H1 (cell line): ENCODE measurements around the gene ACACB. TPM values are rescaled to one million over a fixed set of nuclear protein-coding genes. Genes with fewer than 3 reads are reported as not detected.

Source experiments
- CTCF ChIA-PET: fragments of 300-600 bp; sonication (Branson Sonifier 250); formaldehyde crosslinking; loops from one replicate; lab custom pipeline; 2021; ENCODE audit not compliant: partially characterized antibody; lab: Charles Lee
- POLR2A ChIA-PET: fragments of 300-600 bp; sonication (Branson Sonifier 250); formaldehyde crosslinking; loops from one replicate; lab custom pipeline; 2021; ENCODE audit warnings: inconsistent platforms; ENCODE audit not compliant: partially characterized antibody; lab: Charles Lee
- DNase-seq, 2 experiments: peaks; one replicate each; pipeline versions ENCODE4 v3.0.0 to v3.0.0-alpha.2; 2010 to 2022; ENCODE audit warnings: low spot score in 2 of 2, low read depth in 1 of 2, mixed read lengths in 1 of 2
- FAIRE-seq: peaks from 2 replicates; lab custom pipeline; 2011; peaks lifted over from hg19 to GRCh38; lab: Jason Lieb, UNC
- H2AFZ ChIP-seq: 2 replicates; pipeline ENCODE4 v1.8.1; 2012; ENCODE audit warnings: low read length, inconsistent platforms
- H2AK5ac ChIP-seq: 2 replicates; pipeline ENCODE4 v1.6.1; 2013; ENCODE audit warnings: low read depth, low read length
- H2BK120ac ChIP-seq: replicated peaks from 2 replicates; pipeline ENCODE3; 2013; ENCODE audit warnings: low read depth, low read length, inconsistent platforms
- H2BK12ac ChIP-seq: 2 replicates; pipeline ENCODE4 v1.6.1; 2013; ENCODE audit warnings: low read depth, low read length
- H2BK15ac ChIP-seq: 2 replicates; pipeline ENCODE4 v1.6.1; 2013; ENCODE audit warnings: low read length
- H2BK20ac ChIP-seq: 2 replicates; pipeline ENCODE4 v1.6.1; 2013; ENCODE audit warnings: low read length
- H2BK5ac ChIP-seq: 2 replicates; pipeline ENCODE4 v1.6.1; 2013; ENCODE audit warnings: low read depth, low read length
- H3K14ac ChIP-seq: 2 replicates; pipeline ENCODE4 v1.6.1; 2013; ENCODE audit warnings: inconsistent platforms; ENCODE audit not compliant: insufficient read length
- H3K18ac ChIP-seq: 2 replicates; pipeline ENCODE4 v1.6.1; 2013; ENCODE audit warnings: low read length; ENCODE audit errors: extremely low read depth
- H3K23ac ChIP-seq: 2 replicates; pipeline ENCODE4 v1.6.1; 2013; ENCODE audit warnings: inconsistent platforms; ENCODE audit not compliant: insufficient read length
- H3K23me2 ChIP-seq: 2 replicates; pipeline ENCODE4 v1.6.1; 2013; ENCODE audit warnings: low read depth, low read length
- H3K27ac ChIP-seq: 2 replicates; pipeline ENCODE4 v1.6.1; 2011; ENCODE audit warnings: low read depth, low read length, inconsistent platforms
- H3K27me3 ChIP-seq, 4 experiments: replicated peaks in 1 of 4; 1 replicate in 1 of 4; 2 replicates in 3 of 4; pipeline versions ENCODE4 v1.6.1 to v1.8.1; 2011 to 2013; ENCODE audit warnings: low read length in 3 of 4, mild to moderate bottlenecking in 3 of 4, inconsistent platforms in 2 of 4, mixed read lengths in 2 of 4, moderate library complexity in 1 of 4; ENCODE audit not compliant: control insufficient read depth in 3 of 4, insufficient read depth in 3 of 4; ENCODE audit errors: extremely low read depth in 1 of 4
- H3K36me3 ChIP-seq, 4 experiments: 2 replicates each; pipeline versions ENCODE4 v1.6.1 to v1.8.1; 2011 to 2013; ENCODE audit warnings: mild to moderate bottlenecking in 4 of 4, low read length in 3 of 4, moderate library complexity in 2 of 4, control low read depth in 1 of 4, inconsistent platforms in 1 of 4; ENCODE audit not compliant: insufficient read depth in 4 of 4, control insufficient read depth in 2 of 4
- H3K4ac ChIP-seq: replicated peaks from 2 replicates; pipeline ENCODE3; 2013; ENCODE audit warnings: low read length, low read depth, mixed read lengths, inconsistent platforms; ENCODE audit not compliant: insufficient read length
- H3K4me1 ChIP-seq, 4 experiments: replicated peaks in 1 of 4; 1 replicate in 1 of 4; 2 replicates in 3 of 4; pipeline versions ENCODE4 v1.6.1 to v1.8.1; 2011 to 2013; ENCODE audit warnings: low read length in 3 of 4, inconsistent platforms in 2 of 4, mixed read lengths in 1 of 4; ENCODE audit not compliant: insufficient read depth in 4 of 4, control insufficient read depth in 3 of 4
- H3K4me2 ChIP-seq, 2 experiments: 2 replicates each; pipeline versions ENCODE4 v1.6.1 to v1.8.1; 2011 to 2013; ENCODE audit warnings: low read depth in 2 of 2, low read length in 2 of 2, control low read depth in 1 of 2, inconsistent platforms in 1 of 2, mild to moderate bottlenecking in 1 of 2; ENCODE audit not compliant: insufficient read depth in 1 of 2
- H3K4me3 ChIP-seq, 4 experiments: fragments of 200-600, 300-600 bp in 1 of 4; sonication (generic), shearing (Covaris generic), sonication (Bioruptor Twin) in 1 of 4; 2 replicates each; pipeline versions ENCODE4 v1.5.1 to v1.8.1; 2011 to 2016; ENCODE audit warnings: low read length in 4 of 4, low read depth in 3 of 4, control low read depth in 2 of 4, inconsistent platforms in 2 of 4, mild to moderate bottlenecking in 2 of 4, mixed read lengths in 1 of 4, moderate library complexity in 1 of 4; ENCODE audit not compliant: insufficient read depth in 2 of 4; ENCODE audit errors: extremely low read depth in 1 of 4
- H3K56ac ChIP-seq: replicated peaks from 2 replicates; pipeline ENCODE3; 2013; ENCODE audit warnings: low read depth, mild to moderate bottlenecking, mixed read lengths, low read length, inconsistent platforms; ENCODE audit not compliant: insufficient read length
- H3K79me1 ChIP-seq: 2 replicates; pipeline ENCODE4 v1.6.1; 2013; ENCODE audit warnings: low read depth, low read length, control low read depth
- H3K79me2 ChIP-seq, 2 experiments: 2 replicates each; pipeline versions ENCODE4 v1.6.1 to v1.8.1; 2012 to 2013; ENCODE audit warnings: low read length in 2 of 2, mild to moderate bottlenecking in 2 of 2, inconsistent platforms in 1 of 2; ENCODE audit not compliant: insufficient read depth in 2 of 2, control insufficient read depth in 1 of 2
- H3K9ac ChIP-seq, 4 experiments: replicated peaks in 1 of 4; 1 replicate in 1 of 4; 2 replicates in 3 of 4; pipeline versions ENCODE4 v1.6.1 to v1.8.1; 2011 to 2013; ENCODE audit warnings: low read depth in 3 of 4, low read length in 3 of 4, control low read depth in 2 of 4, mild to moderate bottlenecking in 2 of 4, moderate library complexity in 2 of 4, inconsistent platforms in 1 of 4; ENCODE audit errors: extremely low read depth in 1 of 4
- H3K9me3 ChIP-seq, 2 experiments: 2 replicates each; pipeline versions ENCODE4 v1.6.1 to v1.8.1; 2012 to 2013; ENCODE audit warnings: mild to moderate bottlenecking in 2 of 2, moderate library complexity in 2 of 2, control low read depth in 1 of 2, inconsistent platforms in 1 of 2, low read depth in 1 of 2, low read length in 1 of 2, mixed read lengths in 1 of 2; ENCODE audit not compliant: insufficient read depth in 2 of 2
- H4K20me1 ChIP-seq, 2 experiments: replicated peaks in 1 of 2; 2 replicates each; pipeline versions ENCODE3 to v1.8.1; 2011 to 2013; ENCODE audit warnings: inconsistent platforms in 2 of 2, low read length in 2 of 2, mild to moderate bottlenecking in 1 of 2; ENCODE audit not compliant: insufficient read depth in 2 of 2, control insufficient read depth in 1 of 2
- H4K5ac ChIP-seq: 2 replicates; pipeline ENCODE4 v1.6.1; 2013; ENCODE audit warnings: low read length, low read depth, mixed read lengths, inconsistent platforms; ENCODE audit not compliant: insufficient read length
- H4K8ac ChIP-seq: 2 replicates; pipeline ENCODE4 v1.8.0; 2013; ENCODE audit warnings: mild to moderate bottlenecking, moderate library complexity, low read length, inconsistent platforms; ENCODE audit not compliant: insufficient read depth; ENCODE audit errors: extremely low read depth
- H4K91ac ChIP-seq: replicated peaks from 2 replicates; pipeline ENCODE3; 2013; ENCODE audit warnings: low read length, mixed read lengths, inconsistent platforms; ENCODE audit not compliant: insufficient read length
- BRCA1 ChIP-seq: IDR thresholded peaks from 2 replicates; pipeline ENCODE4 v1.6.1; 2012; ENCODE audit warnings: low read depth, low read length, improper control_type of control experiment
- CBX5 ChIP-seq: fragments of 300-800, 300-1000 bp; sonication (generic); IDR thresholded peaks from 2 replicates; pipeline ENCODE4 v1.7.1; 2016; ENCODE audit warnings: antibody characterized with exemption, low read length, low read depth
- CEBPB ChIP-seq: IDR thresholded peaks from 2 replicates; pipeline ENCODE4 v1.6.1; 2012; ENCODE audit warnings: low read depth, low read length
- CHD1 ChIP-seq: IDR thresholded peaks from 2 replicates; pipeline ENCODE4 v1.6.1; 2012; ENCODE audit warnings: low read depth, low read length, improper control_type of control experiment
- EGR1 ChIP-seq: IDR thresholded peaks from 2 replicates; pipeline ENCODE4 v1.6.1; 2011; ENCODE audit warnings: low read depth, low read length, borderline replicate concordance
- KDM1A ChIP-seq: fragments of 200-600, 300-600 bp; sonication (generic); IDR thresholded peaks from 2 replicates; pipeline ENCODE4 v1.7.1; 2016; ENCODE audit warnings: mild to moderate bottlenecking, low read length, borderline replicate concordance
- KDM4A ChIP-seq: IDR thresholded peaks from one replicate; pipeline ENCODE4 v1.7.1; 2012; ENCODE audit warnings: low read depth, mild to moderate bottlenecking, moderate library complexity, low read length, inconsistent platforms; ENCODE audit not compliant: severe bottlenecking
- PHF8 ChIP-seq: fragments of 200-600 bp; sonication (generic); conservative IDR thresholded peaks from 2 replicates; pipeline ENCODE4 v1.7.1; 2012; ENCODE audit warnings: low read depth, mild to moderate bottlenecking, inconsistent platforms, low read length, moderate library complexity
- SAP30 ChIP-seq: fragments of 300-600 bp; sonication (generic); IDR thresholded peaks from 2 replicates; pipeline ENCODE4 v1.7.1; 2012; ENCODE audit warnings: low read length, moderate library complexity, mild to moderate bottlenecking, inconsistent platforms; ENCODE audit not compliant: insufficient read depth, insufficient replicate concordance
- SUZ12 ChIP-seq: fragments of 200-600 bp; sonication (generic); IDR thresholded peaks from 2 replicates; pipeline ENCODE4 v1.6.1; 2012; ENCODE audit warnings: mild to moderate bottlenecking, inconsistent platforms, low read length, moderate library complexity, mixed read lengths
- WGBS, 2 experiments: shearing (Covaris generic) in 1 of 2; methylation state at CpG; one replicate each; pipeline versions ENCODE4 v1.1.6 to v1.1.7; 2013 to 2015; ENCODE audit warnings: low lambda C conversion rate in 2 of 2, mixed read lengths in 2 of 2, inconsistent platforms in 1 of 2, low coverage in 1 of 2, missing lambda C conversion rate in 1 of 2; ENCODE audit not compliant: insufficient replicate concordance in 2 of 2, insufficient coverage in 1 of 2, insufficient read length in 1 of 2; ENCODE audit errors: extremely low coverage in 1 of 2, missing lambda C conversion rate in 1 of 2; 5-methylcytosine and 5-hydroxymethylcytosine counted together
- polyA plus RNA-seq, 7 experiments: library from polyadenylated mRNA; depleted of rRNA in 3 of 7; stranded (reverse) in 5 of 7; unstranded in 2 of 7; fragments of >200 nt in 5 of 7; fragments of 200-250 nt in 2 of 7; gene quantifications; 1 replicate in 5 of 7; 2 replicates in 1 of 7; 4 replicates in 1 of 7; pipeline versions ENCODE4 v1.2.1 to v1.2.3, GENCODE V29; 2011 to 2013; ENCODE audit warnings: missing spikeins in 2 of 7, mixed read lengths in 2 of 7
- total RNA-seq: library from RNA; stranded (reverse); fragmentation: NEBNext Ultra II Directional; extraction: Animal tissue kit (Norgen Biotek cat#: 25700); gene quantifications from 2 replicates; pipeline ENCODE4 v1.2.1, GENCODE V29; 2021

The ACACB gene
- total and polyA plus RNA-seq, 2 of the 8 experiments (the other 6 are each of a cell fraction or from before 2014, with no cell fraction given): 5.8 to 15.3 TPM

DNA sequence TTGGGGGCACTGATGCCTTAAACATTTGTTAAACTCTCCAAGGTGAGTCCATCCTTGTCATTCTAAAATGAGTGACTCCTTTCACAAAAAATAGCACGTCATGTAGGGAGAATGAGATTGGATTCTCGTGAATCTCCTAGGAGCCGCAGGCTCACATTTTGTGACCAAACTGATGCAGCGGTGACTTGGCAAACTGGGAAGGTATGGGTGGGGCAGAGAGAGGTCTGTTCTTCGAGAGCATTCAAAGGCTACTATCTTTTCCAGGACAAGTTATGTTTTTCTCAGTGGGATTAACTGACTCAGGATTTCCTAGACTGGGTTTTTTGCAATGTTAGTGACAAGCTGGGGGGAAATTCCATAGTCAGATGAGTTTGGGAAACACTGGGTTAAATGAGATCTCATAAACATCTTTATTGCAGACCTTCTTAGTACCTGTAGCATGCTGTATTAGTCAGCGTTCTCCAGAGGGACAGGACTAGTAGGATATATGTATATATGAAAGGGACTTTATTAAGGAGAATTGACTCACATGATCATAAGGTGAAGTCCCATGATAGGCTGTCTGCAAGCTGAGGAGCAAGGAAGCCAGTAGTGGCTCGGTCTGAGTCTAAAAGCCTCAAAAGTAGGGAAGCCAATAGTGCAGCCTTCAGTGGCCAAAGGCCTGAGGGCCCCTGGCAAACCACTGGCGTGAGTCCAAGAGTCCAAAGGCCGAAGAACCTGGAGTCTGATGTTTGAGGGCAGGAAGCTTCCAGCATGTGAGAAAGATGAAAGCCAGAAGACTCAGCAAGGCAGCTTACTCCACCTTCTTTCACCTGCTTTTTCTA, 131.7 kb downstream of the ACACB start:
- Histone ChIP-seq H3K4me1 (no peaks in the 10 kb centered on the region), H3K9me3 (peaks cover 0 to 4% of the 10 kb centered on the region in 2 experiments; a peak in 1 of 4 replicates), H2BK12ac (no peak overlapping the region), H3K4ac (no peak overlapping the region)
- TF ChIP-seq SAP30 (no peak), CEBPB (no peak), EGR1 (no peak), KDM4A (no peak), CHD1 (no peak), BRCA1 (no peak), SUZ12 (no peak), KDM1A (no peak), CBX5 (no peak), PHF8 (no peak)
- TF ChIP-seq, all 59 proteins: peak for 0
- Histone ChIP-seq H3K18ac (no peak overlapping the region), H4K8ac (no peak overlapping the region), H3K27ac (no peak overlapping the region), H3K56ac (no peak overlapping the region), H4K91ac (no peak overlapping the region), H2AFZ (no peak overlapping the region), H2BK20ac (no peak overlapping the region), H3K79me2 (no peaks in the 10 kb centered on the region), H2BK15ac (no peak overlapping the region), H2BK5ac (no peak overlapping the region), H3K4me2 (no peak overlapping the region), H2BK120ac (no peak overlapping the region), H3K23ac (no peak overlapping the region), H3K4me3 (no peak overlapping the region), H4K20me1 (peaks cover 0 to 1% of the 10 kb centered on the region in 2 experiments), H3K79me1 (no peaks in the 10 kb centered on the region), H3K9ac (no peak overlapping the region), H3K27me3 (0 out of 7 replicates have a peak, but pooled peaks cover 0 to 2% (median 0%) of the 10 kb centered on the region in 4 experiments), H3K23me2 (no peaks in the 10 kb centered on the region), H2AK5ac (no peak overlapping the region), H4K5ac (no peak overlapping the region), H3K14ac (no peak overlapping the region), H3K36me3 (0 out of 8 replicates have a peak, but pooled peaks cover 0 to 10% (median 0%) of the 10 kb centered on the region in 4 experiments)
- CTCF ChIA-PET: interaction anchor here (1.2 to 5.3 kb wide), 2 partner anchors 16 to 34 kb away, joined by 5 to 22 read pairs; no protein-coding TSS in a partner anchor
- POLR2A ChIA-PET: interaction anchor here (0.6 kb wide), 1 partner anchor 137 kb away, joined by 4 read pairs; no protein-coding TSS in a partner anchor
- DNase-seq (no peak), FAIRE-seq (no peak)
- 84% methylated on average over 9 of the region's 9 CpGs; no CpG with 5 or more reads in 1 of the 2 experiments for WGBS, 2 experiments
